ENCODE results near the gene CERCAM. TPM values are rescaled to one million over a fixed set of nuclear protein-coding genes. Genes with fewer than 3 reads are reported as not detected.

CERCAM gene
- total RNA-seq, 1 donor from 2014 or later: 12.4 TPM

GRCh38 chr9:128385496-128386460 lies 34.9 kb upstream of the CERCAM start:
- TF ChIP-seq, protein P1, sequence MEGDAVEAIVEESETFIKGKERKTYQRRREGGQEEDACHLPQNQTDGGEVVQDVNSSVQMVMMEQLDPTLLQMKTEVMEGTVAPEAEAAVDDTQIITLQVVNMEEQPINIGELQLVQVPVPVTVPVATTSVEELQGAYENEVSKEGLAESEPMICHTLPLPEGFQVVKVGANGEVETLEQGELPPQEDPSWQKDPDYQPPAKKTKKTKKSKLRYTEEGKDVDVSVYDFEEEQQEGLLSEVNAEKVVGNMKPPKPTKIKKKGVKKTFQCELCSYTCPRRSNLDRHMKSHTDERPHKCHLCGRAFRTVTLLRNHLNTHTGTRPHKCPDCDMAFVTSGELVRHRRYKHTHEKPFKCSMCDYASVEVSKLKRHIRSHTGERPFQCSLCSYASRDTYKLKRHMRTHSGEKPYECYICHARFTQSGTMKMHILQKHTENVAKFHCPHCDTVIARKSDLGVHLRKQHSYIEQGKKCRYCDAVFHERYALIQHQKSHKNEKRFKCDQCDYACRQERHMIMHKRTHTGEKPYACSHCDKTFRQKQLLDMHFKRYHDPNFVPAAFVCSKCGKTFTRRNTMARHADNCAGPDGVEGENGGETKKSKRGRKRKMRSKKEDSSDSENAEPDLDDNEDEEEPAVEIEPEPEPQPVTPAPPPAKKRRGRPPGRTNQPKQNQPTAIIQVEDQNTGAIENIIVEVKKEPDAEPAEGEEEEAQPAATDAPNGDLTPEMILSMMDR (IDR thresholded peaks at IDR 0.05; ENCODE audit: insufficient read depth, low read length, severe bottlenecking): no peak
- FAIRE-seq (no peak), DNase-seq (ENCODE audit: low read depth) (no peak)
- no peak overlapping the region for H3K4me3 ChIP-seq (ENCODE audit: low read depth, low read length)
- H3K36me3 ChIP-seq (ENCODE audit: control insufficient read depth, insufficient read depth, low read length): peaks cover 23% of the 10 kb centered on the region
- no peaks in the 10 kb centered on the region for H3K27me3 ChIP-seq (ENCODE audit: control insufficient read depth, insufficient read depth, low read length)

GRCh38 chr9:128388150-128388549 lies 32.5 kb upstream of the CERCAM start:
- DNase-seq (ENCODE audit: low read depth) (no peak), FAIRE-seq (no peak)
- H3K36me3 ChIP-seq (ENCODE audit: control insufficient read depth, insufficient read depth, low read length): peaks cover 20% of the 10 kb centered on the region
- TF ChIP-seq, protein P1 (IDR thresholded peaks at IDR 0.05; ENCODE audit: insufficient read depth, low read length, severe bottlenecking): no peak
- H3K4me3 ChIP-seq (ENCODE audit: low read depth, low read length): no peak overlapping the region
- H3K27me3 ChIP-seq (ENCODE audit: control insufficient read depth, insufficient read depth, low read length): no peaks in the 10 kb centered on the region

DNA sequence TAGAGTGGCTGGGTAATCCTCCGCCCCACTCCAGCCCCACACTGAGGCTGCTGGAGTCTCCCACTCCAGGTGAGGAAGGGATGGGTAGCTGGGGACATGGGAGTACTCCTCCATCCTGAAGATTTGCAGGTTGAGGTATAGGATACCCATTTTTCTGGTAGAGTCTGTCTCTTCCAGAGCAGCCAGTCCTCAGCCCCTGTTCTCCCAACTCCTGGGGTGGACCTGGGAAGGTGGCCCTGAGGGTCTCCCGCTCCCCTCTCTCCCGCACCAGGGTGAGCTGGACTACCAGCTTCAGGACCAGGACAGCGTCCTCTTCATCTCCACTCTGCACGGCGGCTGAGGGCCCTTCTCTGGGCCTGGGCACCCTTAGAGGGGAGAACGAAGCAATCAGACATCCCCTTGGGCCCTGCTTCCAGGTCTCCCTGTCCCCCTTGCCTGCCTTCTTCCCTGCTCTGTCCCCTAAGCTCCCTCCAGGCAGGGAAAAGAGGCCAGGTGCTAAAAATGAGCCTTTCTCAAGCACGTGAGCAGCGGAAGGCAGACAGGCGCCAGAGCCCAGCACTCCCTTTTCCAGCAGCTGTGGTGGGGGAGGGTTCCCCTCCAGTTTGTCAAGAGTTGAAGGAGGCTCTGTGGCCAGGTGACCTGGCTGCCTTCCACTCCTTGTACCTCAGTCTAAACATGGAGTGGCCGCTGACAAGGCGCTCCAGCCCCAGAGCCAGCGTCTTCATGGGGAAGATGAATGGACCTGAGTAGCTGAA lies 31.1 kb upstream of the CERCAM start:
- Histone ChIP-seq H3K36me3 (ENCODE audit: control insufficient read depth, insufficient read depth, low read length) (peaks cover 20% of the 10 kb centered on the region), H3K4me3 (ENCODE audit: low read depth, low read length) (no peak overlapping the region), H3K27me3 (ENCODE audit: control insufficient read depth, insufficient read depth, low read length) (no peaks in the 10 kb centered on the region)
- FAIRE-seq: no peak
- TF ChIP-seq, protein P1 (IDR thresholded peaks at IDR 0.05; ENCODE audit: insufficient read depth, low read length, severe bottlenecking): no peak
- no peak for DNase-seq (ENCODE audit: low read depth)

DNA sequence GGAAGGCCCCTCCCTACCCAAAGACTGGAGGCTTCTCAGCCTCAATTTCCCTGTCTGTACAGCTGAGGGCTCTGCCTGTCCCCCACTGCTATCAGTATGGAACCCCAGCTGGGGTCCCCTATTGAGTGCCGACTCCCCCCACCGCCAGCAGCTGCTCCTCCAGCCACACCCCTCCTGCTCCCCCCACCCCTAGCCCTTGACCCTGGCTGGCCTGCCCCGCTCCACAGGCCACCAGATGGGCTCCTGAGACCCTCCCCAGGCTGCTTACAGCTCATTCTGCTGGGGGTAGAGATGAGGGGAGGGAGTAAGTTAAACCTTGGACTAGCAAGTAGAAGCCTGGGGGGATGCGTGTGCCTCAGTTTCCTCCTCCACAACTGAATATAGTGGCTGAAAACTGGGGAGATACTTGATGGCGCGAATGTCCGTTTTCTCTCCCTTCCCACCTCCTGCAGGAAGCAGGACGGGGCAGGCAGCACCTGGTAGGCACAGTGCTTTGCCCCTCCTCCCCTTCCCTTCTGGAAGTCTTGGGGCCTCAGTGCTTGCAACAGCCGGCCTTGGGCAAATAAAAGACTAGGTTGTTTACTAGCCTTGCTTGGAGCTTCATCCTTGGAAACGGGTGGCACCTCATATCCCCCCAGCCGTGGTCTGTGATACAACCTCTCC lies 30.4 kb upstream of the CERCAM start:
- peaks cover 20% of the 10 kb centered on the region for H3K36me3 ChIP-seq (ENCODE audit: control insufficient read depth, insufficient read depth, low read length)
- H3K27me3 ChIP-seq (ENCODE audit: control insufficient read depth, insufficient read depth, low read length): no peaks in the 10 kb centered on the region
- DNase-seq (ENCODE audit: low read depth) (no peak), FAIRE-seq (no peak)
- H3K4me3 ChIP-seq (ENCODE audit: low read depth, low read length): no peak overlapping the region
- TF ChIP-seq, protein P1 (IDR thresholded peaks at IDR 0.05; ENCODE audit: insufficient read depth, low read length, severe bottlenecking): no peak

DNA sequence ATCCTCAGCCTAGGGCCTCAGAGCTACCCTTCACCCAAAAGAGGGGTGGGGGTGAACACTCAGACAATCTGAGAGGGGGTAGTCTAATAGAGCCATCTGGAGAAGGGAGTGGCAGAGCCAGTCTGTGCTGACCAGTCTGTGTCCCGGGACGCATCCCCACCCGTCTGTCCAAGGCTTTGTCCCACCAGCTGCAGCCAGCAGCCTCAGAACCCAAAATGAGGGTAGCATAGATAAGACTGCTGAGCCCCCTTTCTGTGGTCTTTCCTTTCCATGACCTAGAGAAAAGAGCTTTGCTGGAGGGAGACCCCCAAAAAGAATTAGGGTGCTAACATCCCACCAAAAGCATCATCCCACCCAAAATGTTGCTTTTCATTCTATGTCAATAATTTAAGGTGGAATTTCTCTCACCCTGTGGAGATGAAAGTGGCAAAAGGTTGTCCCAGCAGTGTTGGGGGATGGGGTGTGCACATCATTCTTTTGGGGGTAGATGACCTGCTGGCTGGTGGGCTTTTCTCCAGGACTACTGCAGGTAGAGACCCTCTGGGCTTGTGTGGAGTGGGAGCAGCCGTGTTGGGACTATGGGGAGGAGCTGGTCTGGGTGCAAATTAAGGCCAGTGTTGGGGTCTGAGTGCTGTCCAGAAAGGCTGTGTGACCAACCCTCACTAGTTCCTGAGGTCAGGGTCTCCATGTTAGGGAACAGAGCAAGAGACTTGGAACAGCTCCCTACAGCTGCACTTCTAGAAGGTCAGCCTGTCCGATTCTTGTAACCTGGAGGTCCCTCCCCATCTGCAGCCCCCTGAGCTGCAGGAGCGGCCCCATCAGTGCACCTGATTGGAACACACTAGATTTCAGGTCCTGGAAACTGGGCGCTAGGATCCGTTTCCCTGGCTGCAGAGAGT lies 29.6 kb upstream of the CERCAM start:
- Histone ChIP-seq H3K4me3 (ENCODE audit: low read depth, low read length) (no peak overlapping the region), H3K36me3 (ENCODE audit: control insufficient read depth, insufficient read depth, low read length) (peaks cover 19% of the 10 kb centered on the region)

More for the DNA sequence above, 29.6 kb upstream of the CERCAM start:
- TF ChIP-seq, protein P1 (IDR thresholded peaks at IDR 0.05; ENCODE audit: insufficient read depth, low read length, severe bottlenecking): no peak
- H3K27me3 ChIP-seq (ENCODE audit: control insufficient read depth, insufficient read depth, low read length): no peaks in the 10 kb centered on the region
- no peak for FAIRE-seq
- no peak for DNase-seq (ENCODE audit: low read depth)

Measured in bronchial epithelial cell (primary cell).